Peyer's patch (tissue), 4 donors: ENCODE results near the gene RAP2C.

Source experiments
- CTCF ChIP-seq, 6 experiments: fragments of 450-650 bp in 4 of 6; fragments of 200-600 bp in 2 of 6; sonication (generic) in 1 of 6; IDR thresholded peaks; one replicate each; pipeline ENCODE4 v1.5.1; 2017 to 2019; ENCODE audit warnings: antibody characterized with exemption in 6 of 6, mild to moderate bottlenecking in 3 of 6, moderate library complexity in 1 of 6
- POLR2A ChIP-seq, 2 donors: fragments of 450-650 bp; IDR thresholded peaks; one replicate each; pipeline ENCODE4 v1.5.1; 2017; ENCODE audit warnings: antibody characterized with exemption in 2 of 2, mild to moderate bottlenecking in 2 of 2, moderate library complexity in 2 of 2

DNA sequence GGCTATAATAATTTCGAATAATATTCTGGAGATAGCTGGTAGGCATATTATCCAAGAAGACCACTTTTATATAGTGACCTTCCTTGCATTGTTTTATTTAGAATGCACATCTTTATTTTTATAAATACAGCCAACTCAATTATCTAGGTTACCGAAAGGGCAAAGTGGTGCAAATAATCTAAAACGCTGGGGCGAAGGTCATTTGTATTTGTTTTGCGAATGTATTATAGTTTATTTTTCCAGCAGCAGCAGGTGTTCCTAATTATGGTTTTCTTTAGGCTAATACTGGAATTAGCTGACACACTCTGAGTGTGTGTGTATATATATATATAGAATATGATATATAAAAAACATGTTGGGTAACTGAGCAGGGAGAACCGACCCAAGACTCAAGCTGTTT is 48.1 kb upstream of the RAP2C start:
- TF ChIP-seq CTCF (IDR thresholded peaks at IDR 0.05) (no peak), POLR2A (IDR thresholded peaks at IDR 0.05) (no peak)
